ENCODE results near the gene P3H1. TPM values are rescaled to one million over a fixed set of nuclear protein-coding genes. Genes with fewer than 3 reads are reported as not detected.

P3H1 gene
- total RNA-seq, 4 donors from 2014 or later = 3.0 to 7.0 (median 5.6) TPM

DNA sequence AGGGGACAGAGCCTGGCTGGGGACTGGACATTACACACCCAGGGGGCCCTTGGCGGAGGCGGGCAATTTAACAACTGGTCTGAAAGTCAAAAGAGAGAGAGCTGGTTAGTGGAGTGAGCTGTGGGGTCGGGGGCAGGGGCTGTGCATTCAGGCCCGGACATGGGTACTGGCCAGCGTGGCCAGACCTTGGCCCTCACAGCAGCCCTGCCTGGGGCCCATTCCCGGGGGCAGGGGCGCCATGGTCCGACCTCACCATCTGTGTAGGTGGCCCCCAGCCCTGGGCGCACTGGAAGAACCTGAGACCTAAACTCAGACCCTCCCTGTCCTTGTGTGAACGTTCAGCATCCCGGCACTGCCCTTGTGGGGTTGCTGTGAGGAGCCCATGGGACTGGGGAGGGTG is 31.8 kb downstream of the P3H1 start:
- in situ Hi-C loops (cut with MboI; ENCODE audit: low sequenced_read_pairs in 4 of 4) = loop anchor here in 1 of 4 donors (25.0 kb wide), 2 partner anchors 173 to 598 kb away; no protein-coding TSS in a partner anchor
- ATAC-seq = no peak
- no peak for DNase-seq

DNA sequence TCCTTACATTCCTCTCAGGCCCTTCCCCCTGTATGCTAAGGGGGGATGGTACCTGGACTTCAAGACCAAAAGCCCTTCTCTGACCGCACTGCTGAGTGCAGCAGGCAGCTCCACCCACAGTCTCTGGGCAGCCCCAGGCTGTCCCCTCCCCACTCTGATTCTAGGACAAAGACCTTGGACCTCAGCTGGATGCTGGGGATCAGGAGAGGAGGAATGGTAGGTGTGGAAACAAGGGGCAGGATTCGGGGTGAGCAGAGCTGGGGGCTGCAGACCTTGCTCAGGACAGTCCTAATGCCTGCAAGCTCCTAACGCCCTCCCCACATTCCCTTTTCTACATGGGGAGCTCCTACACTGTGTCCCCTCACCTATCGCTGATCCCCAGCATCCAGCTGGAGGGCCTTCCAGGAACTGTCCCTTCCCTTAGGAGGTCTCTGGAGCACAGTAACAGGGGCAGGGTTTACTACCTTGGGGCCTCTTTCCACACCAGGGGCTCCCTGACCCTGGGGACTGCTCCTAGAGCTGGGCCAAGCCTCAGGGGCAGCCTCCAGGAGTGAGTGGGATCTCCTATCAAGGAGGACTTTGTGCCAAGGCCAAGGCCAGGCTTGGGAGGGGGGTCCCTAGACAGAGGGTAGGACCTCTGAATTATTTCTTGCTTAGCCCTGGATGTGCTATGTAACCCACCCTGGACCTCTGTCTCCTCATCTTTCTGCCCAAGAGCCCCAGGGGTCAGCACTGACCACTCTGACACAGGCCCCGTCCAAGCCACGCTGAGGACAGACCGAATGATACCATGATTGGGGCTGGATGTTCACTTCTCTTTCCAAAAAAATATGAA is 32.4 kb downstream of the P3H1 start:
- intact Hi-C loops (cut with DNase I; ENCODE audit: low total_unique reads) (no loop called here), in situ Hi-C loops (cut with MboI; ENCODE audit: low sequenced_read_pairs in 4 of 4) (loop anchor here in 1 of 4 donors (25.0 kb wide), 2 partner anchors 172 to 597 kb away; no protein-coding TSS in a partner anchor)
- no peaks in the 10 kb centered on the region for H3K9me3 ChIP-seq
- H3K4me3 ChIP-seq = no peak overlapping the region
- TF ChIP-seq POLR2A (IDR thresholded peaks at IDR 0.05) = no peak
- TF ChIP-seq, protein P1, sequence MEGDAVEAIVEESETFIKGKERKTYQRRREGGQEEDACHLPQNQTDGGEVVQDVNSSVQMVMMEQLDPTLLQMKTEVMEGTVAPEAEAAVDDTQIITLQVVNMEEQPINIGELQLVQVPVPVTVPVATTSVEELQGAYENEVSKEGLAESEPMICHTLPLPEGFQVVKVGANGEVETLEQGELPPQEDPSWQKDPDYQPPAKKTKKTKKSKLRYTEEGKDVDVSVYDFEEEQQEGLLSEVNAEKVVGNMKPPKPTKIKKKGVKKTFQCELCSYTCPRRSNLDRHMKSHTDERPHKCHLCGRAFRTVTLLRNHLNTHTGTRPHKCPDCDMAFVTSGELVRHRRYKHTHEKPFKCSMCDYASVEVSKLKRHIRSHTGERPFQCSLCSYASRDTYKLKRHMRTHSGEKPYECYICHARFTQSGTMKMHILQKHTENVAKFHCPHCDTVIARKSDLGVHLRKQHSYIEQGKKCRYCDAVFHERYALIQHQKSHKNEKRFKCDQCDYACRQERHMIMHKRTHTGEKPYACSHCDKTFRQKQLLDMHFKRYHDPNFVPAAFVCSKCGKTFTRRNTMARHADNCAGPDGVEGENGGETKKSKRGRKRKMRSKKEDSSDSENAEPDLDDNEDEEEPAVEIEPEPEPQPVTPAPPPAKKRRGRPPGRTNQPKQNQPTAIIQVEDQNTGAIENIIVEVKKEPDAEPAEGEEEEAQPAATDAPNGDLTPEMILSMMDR (IDR thresholded peaks at IDR 0.05 in 4 of 5, conservative IDR thresholded peaks at IDR 0.05 in 1 of 5) = no peak
- DNase-seq (no peak), ATAC-seq (no peak)
- H3K4me1 ChIP-seq = no peaks in the 10 kb centered on the region
- H3K27me3 ChIP-seq = no peaks in the 10 kb centered on the region
- no peak overlapping the region for H3K27ac ChIP-seq
- no peaks in the 10 kb centered on the region for H3K36me3 ChIP-seq

More for the DNA sequence above, 31.8 kb downstream of the P3H1 start:
- no peak overlapping the region for H3K4me3 ChIP-seq
- H3K27me3 ChIP-seq = no peaks in the 10 kb centered on the region
- H3K9me3 ChIP-seq = no peaks in the 10 kb centered on the region
- H3K36me3 ChIP-seq = no peaks in the 10 kb centered on the region
- intact Hi-C loops (cut with DNase I; ENCODE audit: low total_unique reads) = no loop called here
- no peak overlapping the region for H3K27ac ChIP-seq
- no peaks in the 10 kb centered on the region for H3K4me1 ChIP-seq
- TF ChIP-seq POLR2A (IDR thresholded peaks at IDR 0.05) = no peak
- TF ChIP-seq, protein P1 (IDR thresholded peaks at IDR 0.05 in 4 of 5, conservative IDR thresholded peaks at IDR 0.05 in 1 of 5) = no peak

DNA sequence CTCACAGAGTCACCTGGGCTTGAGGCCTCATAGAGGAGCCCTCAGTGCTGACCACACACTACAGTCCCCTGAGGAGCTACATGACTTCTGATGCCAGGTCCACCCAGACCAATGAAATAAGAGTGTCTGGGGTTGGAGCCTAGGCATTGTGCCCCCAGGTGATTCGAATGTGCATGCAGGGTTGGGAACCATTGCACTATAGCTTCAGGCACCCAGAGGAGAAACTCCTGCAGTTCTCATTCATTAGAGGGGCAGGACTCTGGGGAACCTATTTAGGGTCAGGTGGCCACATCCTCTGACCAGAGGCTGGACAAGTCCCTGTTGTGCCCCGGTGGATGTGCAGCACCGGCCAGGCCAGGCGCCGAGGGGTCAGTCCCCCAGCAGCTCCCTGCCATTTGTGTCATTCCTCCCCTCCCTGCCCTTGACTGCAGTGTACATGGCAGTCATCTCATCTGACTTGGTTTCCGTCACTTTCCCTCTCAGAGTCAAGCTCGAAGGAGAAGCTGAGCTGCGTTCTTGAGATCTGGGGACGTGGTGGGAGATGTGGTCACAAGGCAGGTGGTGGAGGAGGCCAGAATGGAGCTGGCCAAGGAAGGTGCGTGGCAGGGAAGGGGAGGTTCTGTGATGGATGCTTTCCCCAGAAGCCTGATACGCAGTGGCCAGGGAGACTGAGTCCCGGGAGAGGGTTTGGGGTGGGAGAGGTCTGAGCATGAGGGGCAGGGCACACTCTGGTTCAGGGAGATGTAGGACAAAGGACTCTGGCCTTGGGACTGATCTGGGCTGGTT is 33.2 kb downstream of the P3H1 start:
- in situ Hi-C loops (cut with MboI; ENCODE audit: low sequenced_read_pairs in 4 of 4) = loop anchor here in 1 of 4 donors (25.0 kb wide), 2 partner anchors 171 to 596 kb away; no protein-coding TSS in a partner anchor
- no peak overlapping the region for H3K4me3 ChIP-seq
- H3K9me3 ChIP-seq = no peaks in the 10 kb centered on the region
- no peaks in the 10 kb centered on the region for H3K4me1 ChIP-seq
- intact Hi-C loops (cut with DNase I; ENCODE audit: low total_unique reads) = no loop called here
- TF ChIP-seq, protein P1 (IDR thresholded peaks at IDR 0.05 in 4 of 5, conservative IDR thresholded peaks at IDR 0.05 in 1 of 5) = no peak
- no peak for TF ChIP-seq POLR2A (IDR thresholded peaks at IDR 0.05)
- ATAC-seq (no peak), DNase-seq (no peak)
- H3K27me3 ChIP-seq = no peaks in the 10 kb centered on the region
- H3K27ac ChIP-seq = no peak overlapping the region
- no peaks in the 10 kb centered on the region for H3K36me3 ChIP-seq

DNA sequence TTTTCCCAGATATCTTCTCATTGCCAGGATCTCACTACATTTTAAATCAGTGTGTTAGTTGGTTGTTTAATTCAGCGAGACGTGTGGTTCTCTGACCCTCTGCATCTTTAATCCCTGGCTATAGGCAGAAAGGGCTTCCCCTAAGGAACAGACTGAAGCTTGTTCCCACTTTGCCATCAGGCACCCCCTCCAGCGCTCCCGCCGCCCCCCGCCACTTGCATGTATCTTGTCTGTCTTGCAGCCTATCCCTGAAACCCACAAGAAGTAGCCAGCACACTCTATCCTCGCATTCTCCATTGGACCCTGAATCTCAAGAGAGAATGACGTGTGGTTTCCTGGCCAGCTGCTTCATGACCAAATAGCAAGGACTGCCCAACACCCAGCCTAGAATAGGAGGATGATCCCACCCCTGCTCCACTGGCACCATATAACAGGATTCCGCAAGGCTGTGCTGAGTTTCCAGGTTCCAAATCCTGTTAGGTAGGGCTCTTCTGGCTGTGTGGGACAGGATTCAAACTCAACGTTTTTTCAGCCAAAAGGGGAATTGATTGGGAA is 34.6 kb downstream of the P3H1 start:
- intact Hi-C loops (cut with DNase I; ENCODE audit: low total_unique reads) (no loop called here), in situ Hi-C loops (cut with MboI; ENCODE audit: low sequenced_read_pairs in 4 of 4) (loop anchor here in 1 of 4 donors (25.0 kb wide), 2 partner anchors 170 to 595 kb away; no protein-coding TSS in a partner anchor)
- Histone ChIP-seq H3K9me3 (no peaks in the 10 kb centered on the region), H3K4me3 (no peak overlapping the region), H3K4me1 (no peaks in the 10 kb centered on the region), H3K36me3 (no peaks in the 10 kb centered on the region), H3K27me3 (no peaks in the 10 kb centered on the region), H3K27ac (no peak overlapping the region)
- TF ChIP-seq, protein P1 (IDR thresholded peaks at IDR 0.05 in 4 of 5, conservative IDR thresholded peaks at IDR 0.05 in 1 of 5) = no peak
- TF ChIP-seq POLR2A (IDR thresholded peaks at IDR 0.05) = no peak
- ATAC-seq (no peak), DNase-seq (no peak)

All from gastrocnemius medialis (tissue), 4 donors.